ENCODE data around the gene TNFRSF1B.

DNA sequence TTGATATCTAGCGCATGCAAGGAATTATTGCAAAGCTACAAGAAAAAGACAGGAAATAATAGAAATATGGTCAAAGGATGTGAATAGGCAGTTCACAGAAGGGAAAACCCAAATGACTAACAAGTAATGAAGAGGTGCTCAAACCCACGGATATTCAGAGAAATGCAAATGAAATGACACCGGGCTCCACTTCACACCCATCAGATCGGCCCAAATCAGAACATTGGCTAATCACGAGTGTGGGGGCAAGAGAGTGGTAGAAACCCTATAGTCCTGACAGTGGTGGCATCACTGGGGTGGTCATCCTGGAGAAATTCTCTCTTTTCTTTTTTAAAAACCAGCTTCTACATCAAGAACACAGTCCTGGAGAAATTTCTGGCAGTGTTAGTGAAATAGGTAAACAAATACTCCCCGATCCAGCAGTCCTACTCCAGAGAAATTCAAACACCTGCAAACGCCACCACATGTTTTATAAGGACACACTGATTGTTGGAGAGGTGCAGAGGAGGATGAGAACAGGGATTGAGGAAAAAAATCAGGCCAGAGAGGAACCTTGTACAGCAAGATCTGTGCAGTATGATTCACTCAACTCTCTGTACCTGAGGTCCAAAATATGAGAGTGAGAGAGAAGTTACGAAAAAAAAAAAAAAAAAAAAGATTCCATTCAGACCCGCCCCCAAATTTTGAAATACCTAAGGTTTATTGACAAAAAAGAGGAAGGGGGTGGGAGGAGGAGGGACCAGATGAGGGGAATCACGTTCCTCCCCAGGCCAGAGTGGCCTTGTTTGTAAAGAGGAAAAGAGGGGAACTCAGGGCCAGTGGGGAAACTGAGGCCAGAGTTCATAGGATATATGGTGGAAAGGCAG, 9.2 kb upstream of the TNFRSF1B start:
- no peak for TF ChIP-seq POLR2A (IDR thresholded peaks at IDR 0.05; ENCODE audit: low read length)
- no peak for TF ChIP-seq GATA1 (IDR thresholded peaks at IDR 0.05; ENCODE audit: low read depth, low read length)

All from erythroblast (primary cell).